Right renal cortex interstitium (tissue), 3 donors: ENCODE results near the gene COTL1. TPM values are rescaled to one million over a fixed set of nuclear protein-coding genes. Genes with fewer than 3 reads are reported as not detected.
"Not testable (repeated sequence)": the region's sequence is repeated elsewhere in the genome, so short reads cannot be mapped to it uniquely, and the experiment has no call there.

ENCODE experiments used
- DNase-seq, 3 donors: peaks; one replicate each; pipeline ENCODE4 v3.0.0-alpha.2; 2013; ENCODE audit warnings: low read depth in 3 of 3, low spot score in 2 of 3
- polyA plus RNA-seq, 3 donors: library from polyadenylated mRNA; unstranded; fragments of 120-200 nt; gene quantifications; one replicate each; pipeline ENCODE4 v1.2.1, GENCODE V29; 2013; ENCODE audit not compliant: insufficient read length in 3 of 3

The COTL1 gene
- polyA plus RNA-seq, 3 donors: 122 to 147 (median 137) TPM

DNA sequence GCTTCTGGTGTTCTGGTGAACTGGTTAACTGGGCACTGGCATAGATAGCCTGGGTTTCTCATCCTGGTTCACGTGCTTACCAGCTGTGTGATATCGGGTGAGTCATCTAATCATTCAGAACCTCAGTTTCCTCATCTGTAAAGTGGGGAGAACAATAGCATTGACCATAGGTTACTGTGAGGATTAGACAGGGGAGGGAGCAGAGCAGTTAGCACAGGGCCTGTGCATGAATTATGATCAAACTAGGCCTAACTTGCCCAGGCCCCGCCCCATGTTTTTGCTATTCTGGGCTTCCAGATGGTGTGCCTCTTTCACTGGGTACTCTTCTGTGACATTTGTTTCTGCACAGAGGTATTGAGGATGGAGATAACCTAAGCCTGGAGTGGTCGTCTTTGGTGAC is 25.8 kb upstream of the COTL1 start:
- no peak for DNase-seq

DNA sequence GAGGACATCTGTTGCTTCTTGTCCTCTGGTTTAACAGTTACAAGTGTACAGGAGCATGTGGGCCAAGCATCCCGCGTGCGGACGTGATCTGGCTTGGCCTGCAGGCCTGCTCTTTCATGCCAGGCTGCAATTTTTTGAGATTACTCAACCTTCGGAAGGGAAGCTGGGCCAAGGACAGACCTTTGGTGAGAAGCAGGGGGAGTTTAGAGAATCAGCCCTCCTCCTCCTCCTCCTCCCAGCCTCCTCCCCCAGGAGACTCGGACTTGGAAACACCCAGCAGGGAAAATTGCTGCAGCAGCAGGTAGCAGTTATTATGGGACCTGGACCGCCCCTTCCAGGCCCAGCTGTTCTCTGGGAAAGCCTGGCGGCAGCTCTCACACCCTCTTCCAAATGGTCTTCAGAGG is 25.3 kb upstream of the COTL1 start:
- no peak for DNase-seq

- DNase-seq: no peak
Observed at GRCh38 chr16:84641643-84642358, 23.9 kb upstream of the COTL1 start.

GRCh38 chr16:84640145-84640544 is 22.3 kb upstream of the COTL1 start:
- no peak for DNase-seq

DNA sequence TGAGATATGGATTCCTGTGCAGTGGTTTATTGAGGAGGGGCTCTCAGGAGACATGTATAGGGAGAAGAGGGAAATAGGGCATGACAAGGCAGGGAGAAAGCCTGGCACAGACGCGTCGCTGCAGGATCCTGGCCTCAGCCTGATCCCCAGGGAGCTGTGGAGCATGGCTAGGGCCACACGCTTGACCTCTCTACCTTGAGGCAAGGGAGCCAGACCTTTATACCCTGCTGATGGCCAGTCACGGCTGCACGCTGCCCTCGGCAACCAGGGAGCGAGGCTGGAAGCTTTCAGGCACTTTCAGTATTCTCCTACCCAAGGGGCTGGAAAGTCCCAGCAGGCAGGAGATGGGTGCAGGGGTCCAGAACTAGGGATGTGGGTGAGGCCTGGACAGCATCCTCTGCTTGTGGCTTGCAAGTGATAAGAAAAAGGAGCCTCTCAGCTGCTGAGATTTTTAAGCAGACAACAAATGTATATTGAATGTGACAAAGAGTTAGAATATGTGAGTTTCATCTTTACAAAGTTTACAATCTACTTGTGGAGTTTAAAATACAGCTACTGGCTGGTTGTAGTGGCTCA is 20.4 kb upstream of the COTL1 start:
- no peak for DNase-seq

GRCh38 chr16:84637709-84638108 is 19.8 kb upstream of the COTL1 start:
- no peak for DNase-seq

- DNase-seq: no peak
Observed at GRCh38 chr16:84635702-84636101, 17.8 kb upstream of the COTL1 start.

DNA sequence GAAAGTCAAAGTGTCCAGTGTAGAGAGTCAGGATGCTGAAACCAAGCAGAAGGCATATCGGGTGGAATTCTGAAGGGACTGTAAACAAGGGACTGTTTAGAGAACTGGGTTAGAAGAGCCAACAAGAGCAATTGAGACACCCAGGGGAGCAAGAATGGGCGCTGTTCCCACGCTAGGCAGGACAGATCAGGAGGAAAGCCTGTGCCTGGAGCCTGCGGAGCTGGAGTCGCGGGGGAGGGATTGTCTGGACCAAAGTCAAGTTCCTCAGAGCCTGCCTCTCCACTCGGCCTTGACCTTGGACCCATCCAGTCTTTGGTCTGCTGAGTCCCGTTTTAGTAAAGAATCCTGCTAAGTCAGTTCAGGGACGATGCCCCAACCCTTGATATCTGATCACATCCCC is 15.7 kb upstream of the COTL1 start:
- no peak for DNase-seq

DNA sequence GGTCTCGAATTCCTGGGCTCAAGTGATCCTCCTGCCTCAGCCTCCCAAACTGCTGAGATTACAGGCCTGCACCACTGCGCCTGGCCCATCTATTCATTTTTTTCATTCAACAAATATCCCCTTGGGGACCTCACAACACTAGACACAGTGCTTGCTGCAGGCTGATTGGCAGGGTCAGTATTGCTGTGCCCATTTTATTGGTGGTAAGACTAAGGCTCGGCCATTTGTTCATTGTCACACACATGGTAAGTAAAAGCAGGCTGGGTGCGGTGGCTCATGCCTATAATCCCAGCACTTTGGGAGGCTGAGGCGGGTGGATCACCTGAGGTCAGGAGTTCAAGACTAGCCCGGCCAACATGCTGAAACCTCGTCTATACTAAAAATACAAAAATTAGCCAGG is 15.0 kb upstream of the COTL1 start:
- not testable (repeated sequence) for DNase-seq

DNA sequence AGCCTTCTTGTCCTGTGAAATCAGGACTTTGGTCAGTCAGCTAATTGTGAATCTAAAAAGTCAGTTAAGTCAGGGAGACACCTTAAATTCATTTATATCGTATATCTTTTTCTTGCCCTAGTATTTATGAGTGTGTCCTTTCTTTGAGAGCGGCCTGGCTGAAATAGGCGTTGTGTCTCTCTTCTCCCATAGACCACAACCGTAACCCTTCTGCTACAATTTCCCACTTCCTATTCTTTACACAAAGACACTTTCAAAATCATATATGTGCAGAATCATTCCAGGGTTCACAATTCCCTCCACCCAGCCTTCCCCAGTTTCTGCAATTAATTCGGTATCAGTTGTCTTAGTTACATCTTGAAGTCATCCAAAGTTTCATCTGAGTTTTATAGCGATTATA is 14.0 kb upstream of the COTL1 start:
- DNase-seq: no peak

DNA sequence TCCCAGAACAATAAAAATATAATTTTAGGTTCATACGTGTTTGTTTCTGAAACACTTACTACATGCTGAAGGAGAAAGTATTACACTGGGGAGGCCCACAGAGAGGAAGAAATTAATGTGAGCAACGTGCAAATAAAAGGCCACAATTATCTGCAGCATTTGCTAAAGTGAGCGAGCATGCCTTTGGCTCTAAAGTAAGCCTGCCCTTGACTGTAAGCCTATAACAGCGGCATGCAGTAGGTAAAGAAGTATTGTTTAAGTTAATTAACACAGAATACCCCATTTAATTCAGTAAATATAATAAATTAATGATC is 13.2 kb upstream of the COTL1 start:
- no peak for DNase-seq

DNA sequence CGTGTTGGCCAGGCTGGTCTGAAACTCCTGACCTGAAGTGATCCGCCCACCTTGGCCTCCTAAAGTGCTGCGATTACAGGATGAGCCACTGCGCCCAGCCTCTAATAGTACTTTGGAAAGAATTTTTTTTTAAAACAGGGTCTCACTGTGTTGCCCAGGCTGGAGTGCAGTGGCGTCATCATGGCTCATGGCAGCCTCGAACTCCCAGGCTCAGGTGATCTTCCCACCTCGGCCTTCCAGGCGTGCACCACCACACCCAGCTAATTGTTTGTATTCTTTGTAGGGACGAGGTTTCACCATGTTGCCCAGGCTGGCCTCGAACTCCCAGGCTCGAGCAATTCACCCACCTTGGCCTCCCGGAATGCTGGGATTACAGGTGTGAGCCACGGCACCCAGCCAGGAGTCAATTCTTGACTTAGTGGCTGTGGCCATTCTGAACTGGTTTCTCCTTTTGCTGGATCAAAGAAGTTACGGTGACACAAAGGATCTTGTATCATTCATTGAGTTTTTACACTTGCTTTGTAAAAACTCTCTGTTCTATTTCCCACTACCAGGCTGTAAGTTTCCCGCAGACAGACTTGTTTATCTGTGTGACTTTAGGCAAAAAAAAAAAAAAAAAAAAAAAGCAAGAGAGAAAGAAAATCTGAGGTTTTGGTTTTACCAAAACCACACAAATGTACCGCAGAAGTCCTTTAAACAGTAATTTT is 12.7 kb upstream of the COTL1 start:
- DNase-seq: no peak

GRCh38 chr16:84630009-84630408 is 12.1 kb upstream of the COTL1 start:
- DNase-seq: no peak

DNA sequence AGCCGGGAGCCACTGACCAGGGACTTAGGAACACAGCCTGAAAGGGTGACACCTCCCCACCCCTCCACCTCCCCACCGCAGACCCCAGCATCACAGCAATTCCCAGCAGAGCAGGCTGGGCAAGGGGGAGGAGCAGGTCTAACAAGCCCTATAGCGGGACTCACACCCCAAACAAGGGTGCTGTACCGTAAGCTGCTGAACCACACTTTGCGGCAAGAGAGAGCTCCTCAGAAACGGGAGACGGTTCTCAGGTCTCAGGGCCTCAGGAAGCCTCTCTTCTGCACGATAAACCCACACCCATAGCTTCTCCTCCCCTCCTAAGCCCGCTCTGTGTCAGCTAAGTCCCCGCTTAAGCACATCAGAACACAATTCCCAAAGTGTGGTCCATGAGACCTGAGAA is 11.7 kb upstream of the COTL1 start:
- DNase-seq: no peak

GRCh38 chr16:84628226-84628731 is 10.4 kb upstream of the COTL1 start:
- no peak for DNase-seq

DNA sequence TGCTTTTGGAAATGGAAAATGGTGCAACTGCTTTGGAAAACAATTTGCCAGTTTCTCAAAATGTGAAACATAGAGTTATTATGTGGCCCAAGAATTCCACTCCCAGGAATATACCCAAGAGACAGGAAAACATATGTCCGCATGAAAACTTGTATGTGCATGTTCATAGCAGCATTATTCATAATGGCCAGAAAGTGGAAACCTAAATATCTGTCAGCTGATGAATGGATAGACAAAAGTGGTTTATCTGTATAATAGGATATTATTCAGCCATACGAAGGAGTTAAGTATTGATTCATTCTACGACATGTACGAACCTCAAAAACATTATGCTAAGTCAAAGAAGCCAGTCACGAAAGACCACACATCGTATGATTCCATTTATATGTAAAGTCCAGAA is 7.7 kb upstream of the COTL1 start:
- no peak for DNase-seq

- DNase-seq: not testable (repeated sequence)
Observed at GRCh38 chr16:84620913-84621312, 3.0 kb upstream of the COTL1 start.

GRCh38 chr16:84618581-84619460 is 943 bp upstream of the COTL1 start:
- DNase-seq: no peak

- DNase-seq: no peak
Observed at GRCh38 chr16:84617041-84617790, 662 bp downstream of the COTL1 start.

DNA sequence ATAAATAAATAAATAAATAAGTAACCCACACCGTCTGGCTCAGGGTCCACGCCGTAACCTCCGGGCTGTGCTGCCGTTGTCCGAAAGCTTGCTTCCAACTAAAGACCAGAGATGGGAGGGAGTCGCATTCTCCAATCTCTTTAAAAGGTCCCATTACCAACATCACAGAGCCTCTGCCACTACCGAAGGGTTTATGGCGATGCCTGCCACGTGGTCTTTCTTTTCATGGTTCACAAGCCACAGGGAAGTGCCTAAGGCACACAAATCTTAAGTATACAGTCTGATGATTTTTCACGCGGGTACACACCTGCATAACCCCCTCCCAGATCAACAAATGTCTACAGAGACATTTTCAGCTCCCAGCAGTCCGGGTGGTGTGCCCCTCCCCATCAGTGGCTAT is 1.4 kb downstream of the COTL1 start:
- DNase-seq: no peak
